Fibroblast of villous mesenchyme (primary cell): Measurements from ENCODE around the gene NUDT5. TPM values are rescaled to one million over a fixed set of nuclear protein-coding genes. Genes with fewer than 3 reads are reported as not detected.

Experiments
- DNase-seq: peaks from one replicate; pipeline ENCODE4 v3.0.0-alpha.2; 2010; ENCODE audit warnings: low read depth
- H3K4me3 ChIP-seq: 2 replicates; pipeline ENCODE4 v1.5.1; 2011; ENCODE audit warnings: low read depth, mild to moderate bottlenecking, low read length
- total RNA-seq: library from RNA; depleted of rRNA; stranded (reverse); fragments of >200 nt; gene quantifications from 2 replicates; pipeline ENCODE4 v1.2.3, GENCODE V29; 2012
- TF ChIP-seq, protein P1 (sequence below): IDR thresholded peaks from 2 replicates; pipeline ENCODE4 v1.5.1; 2012; ENCODE audit warnings: low read depth, mild to moderate bottlenecking, low read length; ENCODE audit not compliant: insufficient read depth

Gene NUDT5
- total RNA-seq, 1 donor = 59.2 TPM

- DNase-seq = no peak
- TF ChIP-seq, protein P1, sequence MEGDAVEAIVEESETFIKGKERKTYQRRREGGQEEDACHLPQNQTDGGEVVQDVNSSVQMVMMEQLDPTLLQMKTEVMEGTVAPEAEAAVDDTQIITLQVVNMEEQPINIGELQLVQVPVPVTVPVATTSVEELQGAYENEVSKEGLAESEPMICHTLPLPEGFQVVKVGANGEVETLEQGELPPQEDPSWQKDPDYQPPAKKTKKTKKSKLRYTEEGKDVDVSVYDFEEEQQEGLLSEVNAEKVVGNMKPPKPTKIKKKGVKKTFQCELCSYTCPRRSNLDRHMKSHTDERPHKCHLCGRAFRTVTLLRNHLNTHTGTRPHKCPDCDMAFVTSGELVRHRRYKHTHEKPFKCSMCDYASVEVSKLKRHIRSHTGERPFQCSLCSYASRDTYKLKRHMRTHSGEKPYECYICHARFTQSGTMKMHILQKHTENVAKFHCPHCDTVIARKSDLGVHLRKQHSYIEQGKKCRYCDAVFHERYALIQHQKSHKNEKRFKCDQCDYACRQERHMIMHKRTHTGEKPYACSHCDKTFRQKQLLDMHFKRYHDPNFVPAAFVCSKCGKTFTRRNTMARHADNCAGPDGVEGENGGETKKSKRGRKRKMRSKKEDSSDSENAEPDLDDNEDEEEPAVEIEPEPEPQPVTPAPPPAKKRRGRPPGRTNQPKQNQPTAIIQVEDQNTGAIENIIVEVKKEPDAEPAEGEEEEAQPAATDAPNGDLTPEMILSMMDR = no peak
- H3K4me3 ChIP-seq = no peak overlapping the region
These were observed 31.6 kb downstream of the NUDT5 start for GRCh38 chr10:12164085-12164484.

DNA sequence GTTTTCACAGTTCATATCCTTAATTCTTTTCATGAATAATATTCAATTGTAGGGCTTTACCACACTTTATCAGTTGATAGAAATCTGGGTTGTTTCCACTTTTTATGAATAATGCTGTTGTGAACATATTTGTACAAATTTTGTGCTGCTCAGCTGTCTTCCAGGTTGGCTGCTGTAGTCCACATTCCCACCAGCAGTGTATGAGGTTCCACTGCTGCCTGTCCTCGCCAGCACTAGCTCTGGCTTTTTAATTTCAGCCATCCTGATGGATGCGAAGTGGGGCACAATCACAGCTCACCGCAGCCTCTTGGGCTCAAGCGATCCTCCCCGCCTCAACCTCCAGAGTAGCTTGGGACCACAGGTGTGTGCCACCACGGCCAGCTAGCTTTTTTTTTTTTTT, 32.8 kb downstream of the NUDT5 start:
- TF ChIP-seq, protein P1 = no peak
- DNase-seq = no peak
- no peak overlapping the region for H3K4me3 ChIP-seq

GRCh38 chr10:12160664-12161063, 35.0 kb downstream of the NUDT5 start:
- TF ChIP-seq, protein P1 = no peak
- no peak overlapping the region for H3K4me3 ChIP-seq

GRCh38 chr10:12158111-12158510, 37.6 kb downstream of the NUDT5 start:
- TF ChIP-seq, protein P1 = no peak
- no peak for DNase-seq

More at GRCh38 chr10:12160664-12161063, 35.0 kb downstream of the NUDT5 start:
- DNase-seq = no peak

GRCh38 chr10:12156367-12157123, 39.1 kb downstream of the NUDT5 start:
- TF ChIP-seq, protein P1 = no peak

More at GRCh38 chr10:12158111-12158510, 37.6 kb downstream of the NUDT5 start:
- no peak overlapping the region for H3K4me3 ChIP-seq

DNA sequence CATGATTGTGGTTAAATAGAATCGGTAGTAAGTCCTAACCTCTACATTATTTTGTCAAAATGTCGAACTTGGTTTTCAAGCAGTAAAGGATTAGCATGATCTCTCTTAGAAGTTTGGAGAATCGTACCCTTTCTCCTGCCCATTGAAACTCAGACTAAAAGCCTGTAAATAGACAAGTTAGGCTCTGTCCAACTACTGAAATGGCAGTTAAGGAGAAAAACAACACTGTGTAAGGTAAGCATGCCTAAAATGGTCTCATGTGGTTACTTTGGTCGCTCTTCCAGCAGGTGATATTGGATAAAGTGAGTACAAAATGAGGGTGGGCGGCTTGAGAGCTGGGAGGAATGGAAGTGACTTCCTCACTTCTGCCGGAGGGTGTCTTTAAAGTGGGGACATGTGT, 41.2 kb downstream of the NUDT5 start:
- no peak for DNase-seq
- TF ChIP-seq, protein P1 = no peak
- no peak overlapping the region for H3K4me3 ChIP-seq

More at GRCh38 chr10:12156367-12157123, 39.1 kb downstream of the NUDT5 start:
- no peak overlapping the region for H3K4me3 ChIP-seq
- DNase-seq = no peak

- no peak overlapping the region for H3K4me3 ChIP-seq
- TF ChIP-seq, protein P1 = no peak
- no peak for DNase-seq
These were observed 45.5 kb downstream of the NUDT5 start for GRCh38 chr10:12150163-12150562.
